Activated T-helper 17 cell treated with anti-CD3 and anti-CD28 coated beads, Interleukin-2, amount 50 U/mL, for 72 hours (primary cell): Measurements from ENCODE around the gene ZNF669. TPM values are rescaled to one million over a fixed set of nuclear protein-coding genes. Genes with fewer than 3 reads are reported as not detected.

ENCODE experiments used
- ATAC-seq: fragments of 150-1000 bp; cut with Tn5 transposase; replicated peaks from 2 replicates; pipeline ENCODE4 v1.10.0; 2021; ENCODE audit warnings: mild to moderate bottlenecking, moderate library complexity
- H3K27ac Mint-ChIP-seq: one replicate; pipeline ENCODE4 v1.8.0; 2022; ENCODE audit warnings: mixed read lengths
- H3K27me3 Mint-ChIP-seq: one replicate; pipeline ENCODE4 v1.8.0; 2022; ENCODE audit warnings: mixed read lengths
- H3K36me3 Mint-ChIP-seq: one replicate; pipeline ENCODE4 v1.8.0; 2022; ENCODE audit warnings: low read depth, mild to moderate bottlenecking, mixed read lengths
- H3K4me1 Mint-ChIP-seq: one replicate; pipeline ENCODE4 v1.8.0; 2022; ENCODE audit warnings: mixed read lengths
- H3K4me3 Mint-ChIP-seq: one replicate; pipeline ENCODE4 v1.8.0; 2022; ENCODE audit warnings: mild to moderate bottlenecking, mixed read lengths
- H3K9me3 Mint-ChIP-seq: one replicate; pipeline ENCODE4 v1.8.0; 2022; ENCODE audit warnings: mixed read lengths
- total RNA-seq, 2 donors: library from RNA; stranded (reverse); gene quantifications; one replicate each; pipeline ENCODE4 v1.2.3, GENCODE V29; 2022

The ZNF669 gene
- total RNA-seq, 2 donors from 2014 or later = 5.7 to 7.1 TPM

- no peak overlapping the region for H3K4me3 Mint-ChIP-seq
- no peaks in the 10 kb centered on the region for H3K4me1 Mint-ChIP-seq
- H3K27me3 Mint-ChIP-seq = no peaks in the 10 kb centered on the region
- H3K36me3 Mint-ChIP-seq = peaks cover 9% of the 10 kb centered on the region
- H3K9me3 Mint-ChIP-seq = peaks cover 27% of the 10 kb centered on the region
- no peak for ATAC-seq
- H3K27ac Mint-ChIP-seq = no peak overlapping the region
Measured at GRCh38 chr1:247060771-247061170, 43.4 kb downstream of the ZNF669 start.

- H3K4me3 Mint-ChIP-seq = no peak overlapping the region
- H3K36me3 Mint-ChIP-seq = peaks cover 9% of the 10 kb centered on the region
- no peaks in the 10 kb centered on the region for H3K4me1 Mint-ChIP-seq
- H3K27ac Mint-ChIP-seq = no peak overlapping the region
- H3K9me3 Mint-ChIP-seq = peaks cover 30% of the 10 kb centered on the region
- H3K27me3 Mint-ChIP-seq = no peaks in the 10 kb centered on the region
- no peak for ATAC-seq
Measured at GRCh38 chr1:247056071-247056470, 48.1 kb downstream of the ZNF669 start.

GRCh38 chr1:247054992-247055415 is 49.2 kb downstream of the ZNF669 start:
- no peaks in the 10 kb centered on the region for H3K4me1 Mint-ChIP-seq
- H3K9me3 Mint-ChIP-seq = peaks cover 33% of the 10 kb centered on the region
- no peak for ATAC-seq
- no peaks in the 10 kb centered on the region for H3K27me3 Mint-ChIP-seq
- H3K36me3 Mint-ChIP-seq = peaks cover 9% of the 10 kb centered on the region
- H3K27ac Mint-ChIP-seq = no peak overlapping the region
- no peak overlapping the region for H3K4me3 Mint-ChIP-seq

Other genes with a start within 250 kb of the ZNF669 start
- 10 to 100 TPM; 30.8 to 45.6 TPM for gene AHCTF1, start 172.4 kb downstream of the ZNF669 start, total RNA-seq
- under 1 TPM; 0.15 to 0.58 TPM for gene ZNF695, start 96.3 kb downstream of the ZNF669 start, total RNA-seq
- gene ZNF670, start 25.5 kb downstream of the ZNF669 start, total RNA-seq = 1 to 10 TPM; 2.7 to 3.3 TPM
- 10 to 100 TPM; 11.6 to 14.4 TPM for gene ZNF124, start 67.7 kb upstream of the ZNF669 start, total RNA-seq
- gene VN1R5, start 151.7 kb upstream of the ZNF669 start, total RNA-seq = not detected
- gene ZNF496, start 227.5 kb upstream of the ZNF669 start, total RNA-seq = 1 to 10 TPM; 2.0 to 4.3 TPM